Loucy (cell line): ENCODE results near the gene MYG1.

Experiments used
- EZH2phosphoT487 ChIP-seq: fragments of 200-600 bp; IDR thresholded peaks from 2 replicates; pipeline ENCODE4 v1.6.1; 2018; ENCODE audit warnings: antibody characterized with exemption, mild to moderate bottlenecking, moderate library complexity, borderline replicate concordance
- TF ChIP-seq, protein P1 (sequence below): fragments of 200-600 bp; sonication (generic); conservative IDR thresholded peaks from 2 replicates; pipeline ENCODE4 v1.5.1; 2014; ENCODE audit warnings: mild to moderate bottlenecking, antibody characterized with exemption, low read length

DNA sequence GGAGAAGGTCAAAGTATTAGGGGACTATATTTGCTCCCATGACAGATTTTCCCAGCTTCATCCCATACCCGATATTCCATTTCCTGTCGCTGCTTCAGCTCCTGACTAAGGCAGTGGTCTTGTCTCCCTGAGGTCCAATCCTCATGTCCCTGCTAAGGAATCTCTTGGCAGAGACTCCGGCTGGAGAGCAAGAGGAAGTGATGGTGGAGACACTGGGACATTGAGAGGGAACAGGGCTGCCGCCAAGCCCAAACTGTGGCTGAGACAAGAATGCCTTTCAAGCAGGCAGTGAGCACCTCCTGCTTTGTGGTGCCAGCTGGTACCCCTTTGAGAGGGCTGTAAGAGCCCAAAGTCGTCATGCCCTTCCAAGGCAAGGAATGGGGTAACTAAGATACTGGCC lies 31.2 kb downstream of the MYG1 start:
- TF ChIP-seq, protein P1, sequence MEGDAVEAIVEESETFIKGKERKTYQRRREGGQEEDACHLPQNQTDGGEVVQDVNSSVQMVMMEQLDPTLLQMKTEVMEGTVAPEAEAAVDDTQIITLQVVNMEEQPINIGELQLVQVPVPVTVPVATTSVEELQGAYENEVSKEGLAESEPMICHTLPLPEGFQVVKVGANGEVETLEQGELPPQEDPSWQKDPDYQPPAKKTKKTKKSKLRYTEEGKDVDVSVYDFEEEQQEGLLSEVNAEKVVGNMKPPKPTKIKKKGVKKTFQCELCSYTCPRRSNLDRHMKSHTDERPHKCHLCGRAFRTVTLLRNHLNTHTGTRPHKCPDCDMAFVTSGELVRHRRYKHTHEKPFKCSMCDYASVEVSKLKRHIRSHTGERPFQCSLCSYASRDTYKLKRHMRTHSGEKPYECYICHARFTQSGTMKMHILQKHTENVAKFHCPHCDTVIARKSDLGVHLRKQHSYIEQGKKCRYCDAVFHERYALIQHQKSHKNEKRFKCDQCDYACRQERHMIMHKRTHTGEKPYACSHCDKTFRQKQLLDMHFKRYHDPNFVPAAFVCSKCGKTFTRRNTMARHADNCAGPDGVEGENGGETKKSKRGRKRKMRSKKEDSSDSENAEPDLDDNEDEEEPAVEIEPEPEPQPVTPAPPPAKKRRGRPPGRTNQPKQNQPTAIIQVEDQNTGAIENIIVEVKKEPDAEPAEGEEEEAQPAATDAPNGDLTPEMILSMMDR: no peak
- no peak for TF ChIP-seq EZH2phosphoT487
